HCT116 (cell line): ENCODE measurements around the gene SCNN1B. TPM values are rescaled to one million over a fixed set of nuclear protein-coding genes. Genes with fewer than 3 reads are reported as not detected.

Experiments used
- ATAC-seq: fragments of 200-7000 bp; cut with Tn5 transposase; 2 replicates; pipeline ENCODE4 v1.9.1; 2020; ENCODE audit warnings: mild to moderate bottlenecking, moderate library complexity
- BruUV-seq: library from RNA; stranded (reverse); fragments of 400-500 nt; replicated peaks from 2 replicates; lab custom pipeline; 2021; lab: Mats Ljungman, UMichigan
- CTCF ChIA-PET: fragments of 300-600 bp; sonication (Branson Sonifier 250); formaldehyde crosslinking; loops from one replicate; lab custom pipeline; 2021; ENCODE audit warnings: antibody characterized with exemption; lab: Charles Lee
- POLR2A ChIA-PET: fragments of 300-600, 350-600 bp; sonication (Branson Sonifier 250); formaldehyde crosslinking; loops from one replicate; lab custom pipeline; 2021; ENCODE audit warnings: antibody characterized with exemption; lab: Charles Lee
- RAD21 ChIA-PET, 2 experiments: fragments of 300-600 bp; sonication (Branson Sonifier 250); formaldehyde crosslinking; loops; one replicate each; lab custom pipeline; 2023; ENCODE audit warnings: low total read pairs in 2 of 2; ENCODE audit not compliant: uncharacterized antibody in 2 of 2, unreplicated experiment in 2 of 2, low non-redundant PET in 1 of 2; lab: Charles Lee
- DNase-seq: peaks from one replicate; pipeline ENCODE4 v3.0.0-alpha.2; 2010; ENCODE audit warnings: low read depth, low spot score
- H2AFZ ChIP-seq: fragments of 200-600 bp; shearing (Covaris generic), sonication (generic); 2 replicates; pipeline ENCODE4 v1.6.1; 2017; ENCODE audit warnings: low read depth, mixed run types, mixed read lengths, antibody characterized with exemption, low read length; ENCODE audit not compliant: poor library complexity, severe bottlenecking
- H3K27ac ChIP-seq: 2 replicates; pipeline ENCODE4 v1.5.1; 2012; ENCODE audit warnings: low read depth, low read length
- H3K27me3 ChIP-seq: fragments of 200-600 bp; sonication (generic); 2 replicates; pipeline ENCODE4 v1.6.1; 2016; ENCODE audit warnings: mixed run types, low read length, mixed read lengths; ENCODE audit not compliant: insufficient read depth
- H3K36me3 ChIP-seq, 2 experiments: fragments of 200-500 bp in 1 of 2; fragments of 200-600 bp in 1 of 2; sonication (Bioruptor generic) in 1 of 2; sonication (generic) in 1 of 2; 2 replicates each; pipeline versions ENCODE4 v1.5.1 to v1.6.1; 2014 to 2016; ENCODE audit warnings: low read length in 2 of 2, inconsistent platforms in 1 of 2, mixed read lengths in 1 of 2, mixed run types in 1 of 2; ENCODE audit not compliant: insufficient read depth in 2 of 2, control insufficient read depth in 1 of 2
- H3K4me1 ChIP-seq, 2 experiments: fragments of 200-600 bp in 1 of 2; sonication (generic) in 1 of 2; 2 replicates each; pipeline versions ENCODE4 v1.5.1 to v1.6.1; 2012 to 2017; ENCODE audit warnings: low read length in 2 of 2, inconsistent platforms in 1 of 2, mild to moderate bottlenecking in 1 of 2, mixed read lengths in 1 of 2, mixed run types in 1 of 2, moderate library complexity in 1 of 2; ENCODE audit not compliant: insufficient read depth in 2 of 2, control insufficient read depth in 1 of 2
- H3K4me2 ChIP-seq: fragments of 200-600 bp; sonication (generic); 2 replicates; pipeline ENCODE4 v1.6.1; 2017; ENCODE audit warnings: mixed run types, low read length, mixed read lengths
- H3K4me3 ChIP-seq, 2 experiments: fragments of 200-600 bp in 1 of 2; sonication (generic) in 1 of 2; replicated peaks in 1 of 2; 2 replicates each; pipeline ENCODE4 v1.5.1; 2011 to 2016; ENCODE audit warnings: low read length in 2 of 2, control low read depth in 1 of 2, low read depth in 1 of 2, mild to moderate bottlenecking in 1 of 2, mixed read lengths in 1 of 2, mixed run types in 1 of 2
- H3K79me2 ChIP-seq: fragments of 200-600 bp; sonication (generic); 2 replicates; pipeline ENCODE4 v1.6.1; 2017; ENCODE audit warnings: mild to moderate bottlenecking, mixed run types, low read length, moderate library complexity, mixed read lengths; ENCODE audit not compliant: insufficient read depth
- H3K9ac ChIP-seq: fragments of 200-600 bp; sonication (generic); 2 replicates; pipeline ENCODE4 v1.6.1; 2016; ENCODE audit warnings: low read length, mixed read lengths
- H3K9me2 ChIP-seq: fragments of 200-600 bp; sonication (generic), shearing (Covaris generic); 2 replicates; pipeline ENCODE4 v1.6.1; 2017; ENCODE audit warnings: mixed run types, mild to moderate bottlenecking, moderate library complexity; ENCODE audit not compliant: insufficient read depth
- H3K9me3 ChIP-seq, 2 experiments: fragments of 200-500 bp in 1 of 2; fragments of 200-600 bp in 1 of 2; sonication (Bioruptor generic) in 1 of 2; sonication (generic) in 1 of 2; 2 replicates each; pipeline ENCODE4 v1.6.1; 2014 to 2017; ENCODE audit warnings: low read length in 2 of 2, mixed read lengths in 2 of 2, inconsistent platforms in 1 of 2, low read depth in 1 of 2, mild to moderate bottlenecking in 1 of 2, mixed run types in 1 of 2, moderate library complexity in 1 of 2; ENCODE audit not compliant: control insufficient read depth in 1 of 2, insufficient read depth in 1 of 2
- H4K20me1 ChIP-seq: fragments of 200-600 bp; sonication (generic), shearing (Covaris generic); 2 replicates; pipeline ENCODE4 v1.6.1; 2017; ENCODE audit warnings: mixed run types, mild to moderate bottlenecking, moderate library complexity; ENCODE audit not compliant: insufficient read depth
- ATF3 ChIP-seq: IDR thresholded peaks from 2 replicates; pipeline ENCODE4 v1.6.1; 2012
- CBX3 ChIP-seq: IDR thresholded peaks from 2 replicates; pipeline ENCODE4 v1.6.1; 2012; ENCODE audit warnings: low read depth
- CEBPB ChIP-seq: IDR thresholded peaks from 2 replicates; pipeline ENCODE4 v1.6.1; 2012; ENCODE audit warnings: low read depth
- EGR1 ChIP-seq: IDR thresholded peaks from 2 replicates; pipeline ENCODE4 v1.6.1; 2012; ENCODE audit warnings: low read depth
- ELF1 ChIP-seq: IDR thresholded peaks from 2 replicates; pipeline ENCODE4 v1.6.1; 2012; ENCODE audit warnings: low read depth, borderline replicate concordance
- EZH2 ChIP-seq: fragments of 200-600 bp; sonication (generic); IDR thresholded peaks from 2 replicates; pipeline ENCODE4 v1.6.1; 2017; ENCODE audit warnings: antibody characterized with exemption, mixed run types
- EZH2phosphoT487 ChIP-seq: fragments of 200-600 bp; IDR thresholded peaks from 2 replicates; pipeline ENCODE4 v1.6.1; 2018; ENCODE audit warnings: antibody characterized with exemption, borderline replicate concordance
- MAX ChIP-seq: IDR thresholded peaks from 2 replicates; pipeline ENCODE4 v1.6.1; 2012
- POLR2A ChIP-seq: IDR thresholded peaks from 2 replicates; pipeline ENCODE4 v1.7.0; 2011; ENCODE audit warnings: borderline replicate concordance; ENCODE audit not compliant: insufficient read depth, insufficient read length; ENCODE audit errors: extremely low read depth
- POLR2AphosphoS5 ChIP-seq: IDR thresholded peaks from 2 replicates; pipeline ENCODE4 v1.6.1; 2011; ENCODE audit warnings: mild to moderate bottlenecking, low read depth, low read length, moderate library complexity
- RAD21 ChIP-seq: IDR thresholded peaks from 2 replicates; pipeline ENCODE4 v1.6.1; 2012; ENCODE audit warnings: low read depth, mild to moderate bottlenecking
- REST ChIP-seq: IDR thresholded peaks from 2 replicates; pipeline ENCODE4 v1.6.1; 2012; ENCODE audit warnings: low read depth
- SIN3A ChIP-seq: IDR thresholded peaks from 2 replicates; pipeline ENCODE4 v1.6.1; 2012; ENCODE audit warnings: low read depth
- SP1 ChIP-seq: IDR thresholded peaks from 2 replicates; pipeline ENCODE4 v1.6.1; 2012; ENCODE audit warnings: low read depth
- SRF ChIP-seq: IDR thresholded peaks from 2 replicates; pipeline ENCODE4 v1.6.1; 2012; ENCODE audit warnings: low read depth
- TCF7L2 ChIP-seq: IDR thresholded peaks from 2 replicates; pipeline ENCODE4 v1.7.0; 2011; ENCODE audit warnings: borderline replicate concordance, inconsistent platforms; ENCODE audit not compliant: insufficient read depth, insufficient read length; ENCODE audit errors: extremely low read depth
- YY1 ChIP-seq: IDR thresholded peaks from 2 replicates; pipeline ENCODE4 v1.6.1; 2011; ENCODE audit warnings: low read length, low read depth, moderate library complexity, mild to moderate bottlenecking; ENCODE audit not compliant: insufficient replicate concordance; ENCODE audit errors: extremely low read depth
- ZBTB33 ChIP-seq: IDR thresholded peaks from 2 replicates; pipeline ENCODE4 v1.6.1; 2011; ENCODE audit warnings: mild to moderate bottlenecking, low read length, moderate library complexity; ENCODE audit not compliant: insufficient replicate concordance; ENCODE audit errors: extremely low read depth
- intact Hi-C: fragments of 100-400 bp; cut with micrococcal nuclease; formaldehyde crosslinking; loops from 2 replicates; pipeline ENCODE4 v1.10.0; 2022
- total RNA-seq: library from RNA; stranded (reverse); gene quantifications from one replicate; pipeline ENCODE4 v1.2.1, GENCODE V29; 2021; ENCODE audit not compliant: unreplicated experiment

Gene SCNN1B
- total RNA-seq, 1 experiment from 2014 or later, result 0.37 TPM

GRCh38 chr16:23388786-23389185 is 86.7 kb downstream of the SCNN1B start:
- Histone ChIP-seq H3K4me3 (no peak overlapping the region), H3K4me1 (no peaks in the 10 kb centered on the region), H3K27me3 (no peaks in the 10 kb centered on the region), H3K4me2 (no peak overlapping the region), H3K9me3 (no peaks in the 10 kb centered on the region), H4K20me1 (no peaks in the 10 kb centered on the region), H3K9ac (no peak overlapping the region), H3K9me2 (no peaks in the 10 kb centered on the region), H3K36me3 (peaks cover 3 to 7% of the 10 kb centered on the region in 2 experiments; a peak in 2 of 4 replicates), H2AFZ (no peak overlapping the region), H3K27ac (no peak overlapping the region), H3K79me2 (no peaks in the 10 kb centered on the region)
- ChIA-PET CTCF (no interaction called here), RAD21 (no interaction called here), POLR2A (no interaction called here)
- no peak for DNase-seq
- no peak for ATAC-seq
- intact Hi-C loops, result no loop called here
- no peak for TF ChIP-seq ATF3
- no peak for TF ChIP-seq EGR1
- TF ChIP-seq CEBPB, result no peak
- TF ChIP-seq TCF7L2, result no peak
- no peak for TF ChIP-seq POLR2A
- no peak for TF ChIP-seq CBX3
- no peak for TF ChIP-seq POLR2AphosphoS5
- no peak for TF ChIP-seq EZH2phosphoT487
- TF ChIP-seq RAD21, result no peak
- no peak for TF ChIP-seq EZH2
- no peak for TF ChIP-seq ELF1
- TF ChIP-seq SP1, result no peak
- TF ChIP-seq YY1, result no peak
- no peak for TF ChIP-seq SRF
- no peak for TF ChIP-seq ZBTB33
- TF ChIP-seq MAX, result no peak
- TF ChIP-seq SIN3A, result no peak
- TF ChIP-seq REST, result no peak
- BruUV-seq, result no TSS peak
